ENCODE results near the gene NT5C2. TPM values are rescaled to one million over a fixed set of nuclear protein-coding genes. Genes with fewer than 3 reads are reported as not detected.
A peak's percentile ranks its signal among the peaks of the same experiment; 100 is the strongest.

The NT5C2 gene
- total RNA-seq, 1 experiment from 2014 or later: 76.1 TPM

DNA sequence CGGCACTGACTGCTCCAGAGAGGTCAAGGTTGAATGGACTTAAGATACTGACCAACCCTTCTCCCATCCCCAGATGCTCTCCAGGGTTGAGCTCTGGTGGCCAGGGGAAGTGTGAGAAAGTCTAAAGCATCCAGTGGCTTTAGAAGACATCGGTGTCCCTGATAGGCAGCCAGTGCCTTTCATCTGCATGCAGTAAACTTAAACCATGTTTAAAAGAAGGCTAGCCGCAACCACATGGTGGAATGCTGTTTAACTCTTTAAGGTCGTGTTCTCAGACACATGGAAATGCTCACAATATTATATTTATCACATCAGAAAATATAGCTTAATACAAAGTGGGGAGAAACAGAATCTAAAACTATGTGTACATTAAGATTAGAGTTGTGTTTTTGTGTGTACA, 138.0 kb downstream of the NT5C2 start:
- no peaks in the 10 kb centered on the region for H3K9me3 Mint-ChIP-seq
- H3K27me3 Mint-ChIP-seq (ENCODE audit: low read depth): no peaks in the 10 kb centered on the region
- TF ChIP-seq, protein P1, sequence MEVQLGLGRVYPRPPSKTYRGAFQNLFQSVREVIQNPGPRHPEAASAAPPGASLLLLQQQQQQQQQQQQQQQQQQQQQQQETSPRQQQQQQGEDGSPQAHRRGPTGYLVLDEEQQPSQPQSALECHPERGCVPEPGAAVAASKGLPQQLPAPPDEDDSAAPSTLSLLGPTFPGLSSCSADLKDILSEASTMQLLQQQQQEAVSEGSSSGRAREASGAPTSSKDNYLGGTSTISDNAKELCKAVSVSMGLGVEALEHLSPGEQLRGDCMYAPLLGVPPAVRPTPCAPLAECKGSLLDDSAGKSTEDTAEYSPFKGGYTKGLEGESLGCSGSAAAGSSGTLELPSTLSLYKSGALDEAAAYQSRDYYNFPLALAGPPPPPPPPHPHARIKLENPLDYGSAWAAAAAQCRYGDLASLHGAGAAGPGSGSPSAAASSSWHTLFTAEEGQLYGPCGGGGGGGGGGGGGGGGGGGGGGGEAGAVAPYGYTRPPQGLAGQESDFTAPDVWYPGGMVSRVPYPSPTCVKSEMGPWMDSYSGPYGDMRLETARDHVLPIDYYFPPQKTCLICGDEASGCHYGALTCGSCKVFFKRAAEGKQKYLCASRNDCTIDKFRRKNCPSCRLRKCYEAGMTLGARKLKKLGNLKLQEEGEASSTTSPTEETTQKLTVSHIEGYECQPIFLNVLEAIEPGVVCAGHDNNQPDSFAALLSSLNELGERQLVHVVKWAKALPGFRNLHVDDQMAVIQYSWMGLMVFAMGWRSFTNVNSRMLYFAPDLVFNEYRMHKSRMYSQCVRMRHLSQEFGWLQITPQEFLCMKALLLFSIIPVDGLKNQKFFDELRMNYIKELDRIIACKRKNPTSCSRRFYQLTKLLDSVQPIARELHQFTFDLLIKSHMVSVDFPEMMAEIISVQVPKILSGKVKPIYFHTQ (CRISPR knock-in tag; IDR thresholded peaks at IDR 0.05): no peak
- no peak for TF ChIP-seq NFE2L1 (CRISPR knock-in tag; IDR thresholded peaks at IDR 0.05)
- no peak for TF ChIP-seq FOXP1 (CRISPR knock-in tag; IDR thresholded peaks at IDR 0.05; ENCODE audit: borderline replicate concordance)
- TF ChIP-seq, protein P2, sequence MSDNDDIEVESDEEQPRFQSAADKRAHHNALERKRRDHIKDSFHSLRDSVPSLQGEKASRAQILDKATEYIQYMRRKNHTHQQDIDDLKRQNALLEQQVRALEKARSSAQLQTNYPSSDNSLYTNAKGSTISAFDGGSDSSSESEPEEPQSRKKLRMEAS (CRISPR knock-in tag; IDR thresholded peaks at IDR 0.05): no peak
- no peak for TF ChIP-seq JAZF1 (CRISPR knock-in tag; IDR thresholded peaks at IDR 0.05)
- TF ChIP-seq, protein P3, sequence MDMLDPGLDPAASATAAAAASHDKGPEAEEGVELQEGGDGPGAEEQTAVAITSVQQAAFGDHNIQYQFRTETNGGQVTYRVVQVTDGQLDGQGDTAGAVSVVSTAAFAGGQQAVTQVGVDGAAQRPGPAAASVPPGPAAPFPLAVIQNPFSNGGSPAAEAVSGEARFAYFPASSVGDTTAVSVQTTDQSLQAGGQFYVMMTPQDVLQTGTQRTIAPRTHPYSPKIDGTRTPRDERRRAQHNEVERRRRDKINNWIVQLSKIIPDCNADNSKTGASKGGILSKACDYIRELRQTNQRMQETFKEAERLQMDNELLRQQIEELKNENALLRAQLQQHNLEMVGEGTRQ (CRISPR knock-in tag; IDR thresholded peaks at IDR 0.05): no peak
- TF ChIP-seq NFATC4 (CRISPR knock-in tag; IDR thresholded peaks at IDR 0.05): no peak
- no peak for TF ChIP-seq GTF2I (CRISPR knock-in tag; conservative IDR thresholded peaks at IDR 0.05)
- ChIA-PET POLR2A (no interaction called here), CTCF (interaction anchor here (1.5 to 1.9 kb wide), 2 partner anchors 190 to 220 kb away, joined by 3 to 5 read pairs; no protein-coding TSS in a partner anchor)
- ATAC-seq (no peak), DNase-seq (ENCODE audit: low spot score) (no peak)
- H3K4me1 Mint-ChIP-seq: peaks cover 8% of the 10 kb centered on the region
- H3K4me3 Mint-ChIP-seq: no peak overlapping the region
- H3K36me3 Mint-ChIP-seq: peaks cover 10% of the 10 kb centered on the region
- no peak overlapping the region for H3K27ac Mint-ChIP-seq

DNA sequence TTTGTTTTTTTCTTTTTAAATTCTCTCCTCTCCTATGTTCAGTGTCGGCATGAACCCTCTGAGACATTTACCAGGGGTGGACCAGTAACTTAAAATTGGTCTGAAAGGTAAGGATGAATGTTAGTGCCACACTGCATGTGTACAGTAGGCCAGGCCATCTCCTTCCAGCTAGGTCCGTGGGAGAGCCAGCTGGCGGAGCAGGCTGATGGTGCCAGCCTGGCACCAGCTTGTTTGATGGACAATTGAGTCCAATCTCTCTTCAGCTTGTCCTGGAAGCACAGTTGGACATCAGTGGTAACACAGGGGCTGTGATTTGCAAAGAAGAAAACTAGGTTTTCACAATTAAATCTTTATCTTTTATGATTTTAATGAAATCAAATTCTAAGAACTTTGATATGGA, 138.5 kb downstream of the NT5C2 start:
- CTCF ChIA-PET: interaction anchor here (0.9 to 1.9 kb wide), 3 partner anchors 137 to 219 kb away, joined by 3 to 5 read pairs (median 3); no protein-coding TSS in a partner anchor
- H3K4me3 Mint-ChIP-seq: no peak overlapping the region
- POLR2A ChIA-PET: no interaction called here

More for the DNA sequence above, 138.5 kb downstream of the NT5C2 start:
- Mint-ChIP-seq H3K4me1 (peaks cover 8% of the 10 kb centered on the region), H3K27ac (peak overlapping the region; percentile 39; the same call in 1 of the 2 replicates), H3K9me3 (no peaks in the 10 kb centered on the region), H3K27me3 (ENCODE audit: low read depth) (no peaks in the 10 kb centered on the region), H3K36me3 (peaks cover 10% of the 10 kb centered on the region)
- no peak for DNase-seq (ENCODE audit: low spot score)
- no peak for TF ChIP-seq KAT7 (CRISPR knock-in tag; IDR thresholded peaks at IDR 0.05; ENCODE audit: borderline replicate concordance)
- no peak for TF ChIP-seq FOXJ3 (CRISPR knock-in tag; IDR thresholded peaks at IDR 0.05; ENCODE audit: borderline replicate concordance)
- no peak for TF ChIP-seq HMGA2 (CRISPR knock-in tag; IDR thresholded peaks at IDR 0.05)
- TF ChIP-seq JUN (CRISPR knock-in tag; IDR thresholded peaks at IDR 0.05): no peak
- TF ChIP-seq NR1H2 (CRISPR knock-in tag; IDR thresholded peaks at IDR 0.05): no peak
- TF ChIP-seq, protein P4, sequence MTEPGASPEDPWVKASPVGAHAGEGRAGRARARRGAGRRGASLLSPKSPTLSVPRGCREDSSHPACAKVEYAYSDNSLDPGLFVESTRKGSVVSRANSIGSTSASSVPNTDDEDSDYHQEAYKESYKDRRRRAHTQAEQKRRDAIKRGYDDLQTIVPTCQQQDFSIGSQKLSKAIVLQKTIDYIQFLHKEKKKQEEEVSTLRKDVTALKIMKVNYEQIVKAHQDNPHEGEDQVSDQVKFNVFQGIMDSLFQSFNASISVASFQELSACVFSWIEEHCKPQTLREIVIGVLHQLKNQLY (CRISPR knock-in tag; IDR thresholded peaks at IDR 0.05): no peak
- TF ChIP-seq, protein P2 (CRISPR knock-in tag; IDR thresholded peaks at IDR 0.05): no peak
- TF ChIP-seq, protein P5, sequence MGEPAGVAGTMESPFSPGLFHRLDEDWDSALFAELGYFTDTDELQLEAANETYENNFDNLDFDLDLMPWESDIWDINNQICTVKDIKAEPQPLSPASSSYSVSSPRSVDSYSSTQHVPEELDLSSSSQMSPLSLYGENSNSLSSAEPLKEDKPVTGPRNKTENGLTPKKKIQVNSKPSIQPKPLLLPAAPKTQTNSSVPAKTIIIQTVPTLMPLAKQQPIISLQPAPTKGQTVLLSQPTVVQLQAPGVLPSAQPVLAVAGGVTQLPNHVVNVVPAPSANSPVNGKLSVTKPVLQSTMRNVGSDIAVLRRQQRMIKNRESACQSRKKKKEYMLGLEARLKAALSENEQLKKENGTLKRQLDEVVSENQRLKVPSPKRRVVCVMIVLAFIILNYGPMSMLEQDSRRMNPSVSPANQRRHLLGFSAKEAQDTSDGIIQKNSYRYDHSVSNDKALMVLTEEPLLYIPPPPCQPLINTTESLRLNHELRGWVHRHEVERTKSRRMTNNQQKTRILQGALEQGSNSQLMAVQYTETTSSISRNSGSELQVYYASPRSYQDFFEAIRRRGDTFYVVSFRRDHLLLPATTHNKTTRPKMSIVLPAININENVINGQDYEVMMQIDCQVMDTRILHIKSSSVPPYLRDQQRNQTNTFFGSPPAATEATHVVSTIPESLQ (CRISPR knock-in tag; IDR thresholded peaks at IDR 0.05): no peak
- no peak for TF ChIP-seq ZNF423 (CRISPR knock-in tag; IDR thresholded peaks at IDR 0.05)
- no peak for TF ChIP-seq GTF2I (CRISPR knock-in tag; conservative IDR thresholded peaks at IDR 0.05)
- no peak for TF ChIP-seq NFYB (CRISPR knock-in tag; conservative IDR thresholded peaks at IDR 0.05; ENCODE audit: low read depth)
- TF ChIP-seq, protein P6, sequence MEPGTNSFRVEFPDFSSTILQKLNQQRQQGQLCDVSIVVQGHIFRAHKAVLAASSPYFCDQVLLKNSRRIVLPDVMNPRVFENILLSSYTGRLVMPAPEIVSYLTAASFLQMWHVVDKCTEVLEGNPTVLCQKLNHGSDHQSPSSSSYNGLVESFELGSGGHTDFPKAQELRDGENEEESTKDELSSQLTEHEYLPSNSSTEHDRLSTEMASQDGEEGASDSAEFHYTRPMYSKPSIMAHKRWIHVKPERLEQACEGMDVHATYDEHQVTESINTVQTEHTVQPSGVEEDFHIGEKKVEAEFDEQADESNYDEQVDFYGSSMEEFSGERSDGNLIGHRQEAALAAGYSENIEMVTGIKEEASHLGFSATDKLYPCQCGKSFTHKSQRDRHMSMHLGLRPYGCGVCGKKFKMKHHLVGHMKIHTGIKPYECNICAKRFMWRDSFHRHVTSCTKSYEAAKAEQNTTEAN (CRISPR knock-in tag; IDR thresholded peaks at IDR 0.05): no peak
- no peak for TF ChIP-seq MXD4 (CRISPR knock-in tag; IDR thresholded peaks at IDR 0.05; ENCODE audit: borderline replicate concordance)
- TF ChIP-seq, protein P7, sequence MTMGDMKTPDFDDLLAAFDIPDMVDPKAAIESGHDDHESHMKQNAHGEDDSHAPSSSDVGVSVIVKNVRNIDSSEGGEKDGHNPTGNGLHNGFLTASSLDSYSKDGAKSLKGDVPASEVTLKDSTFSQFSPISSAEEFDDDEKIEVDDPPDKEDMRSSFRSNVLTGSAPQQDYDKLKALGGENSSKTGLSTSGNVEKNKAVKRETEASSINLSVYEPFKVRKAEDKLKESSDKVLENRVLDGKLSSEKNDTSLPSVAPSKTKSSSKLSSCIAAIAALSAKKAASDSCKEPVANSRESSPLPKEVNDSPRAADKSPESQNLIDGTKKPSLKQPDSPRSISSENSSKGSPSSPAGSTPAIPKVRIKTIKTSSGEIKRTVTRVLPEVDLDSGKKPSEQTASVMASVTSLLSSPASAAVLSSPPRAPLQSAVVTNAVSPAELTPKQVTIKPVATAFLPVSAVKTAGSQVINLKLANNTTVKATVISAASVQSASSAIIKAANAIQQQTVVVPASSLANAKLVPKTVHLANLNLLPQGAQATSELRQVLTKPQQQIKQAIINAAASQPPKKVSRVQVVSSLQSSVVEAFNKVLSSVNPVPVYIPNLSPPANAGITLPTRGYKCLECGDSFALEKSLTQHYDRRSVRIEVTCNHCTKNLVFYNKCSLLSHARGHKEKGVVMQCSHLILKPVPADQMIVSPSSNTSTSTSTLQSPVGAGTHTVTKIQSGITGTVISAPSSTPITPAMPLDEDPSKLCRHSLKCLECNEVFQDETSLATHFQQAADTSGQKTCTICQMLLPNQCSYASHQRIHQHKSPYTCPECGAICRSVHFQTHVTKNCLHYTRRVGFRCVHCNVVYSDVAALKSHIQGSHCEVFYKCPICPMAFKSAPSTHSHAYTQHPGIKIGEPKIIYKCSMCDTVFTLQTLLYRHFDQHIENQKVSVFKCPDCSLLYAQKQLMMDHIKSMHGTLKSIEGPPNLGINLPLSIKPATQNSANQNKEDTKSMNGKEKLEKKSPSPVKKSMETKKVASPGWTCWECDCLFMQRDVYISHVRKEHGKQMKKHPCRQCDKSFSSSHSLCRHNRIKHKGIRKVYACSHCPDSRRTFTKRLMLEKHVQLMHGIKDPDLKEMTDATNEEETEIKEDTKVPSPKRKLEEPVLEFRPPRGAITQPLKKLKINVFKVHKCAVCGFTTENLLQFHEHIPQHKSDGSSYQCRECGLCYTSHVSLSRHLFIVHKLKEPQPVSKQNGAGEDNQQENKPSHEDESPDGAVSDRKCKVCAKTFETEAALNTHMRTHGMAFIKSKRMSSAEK (CRISPR knock-in tag; IDR thresholded peaks at IDR 0.05; ENCODE audit: borderline replicate concordance): no peak
- ATAC-seq: no peak
